Lower leg skin (tissue), 4 donors: Measurements from ENCODE around the gene FGFR2. TPM values are rescaled to one million over a fixed set of nuclear protein-coding genes. Genes with fewer than 3 reads are reported as not detected.

Source experiments
- DNase-seq, 2 donors: peaks; one replicate each; pipeline ENCODE4 v3.0.0-alpha.2; 2019; ENCODE audit warnings: low spot score in 2 of 2
- H3K4me3 ChIP-seq: fragments of 200-600 bp; sonication (generic); 2 replicates; pipeline ENCODE4 v1.5.1; 2017; ENCODE audit warnings: mild to moderate bottlenecking, low read depth; ENCODE audit not compliant: poor library complexity, severe bottlenecking
- CTCF ChIP-seq, 3 donors: fragments of 450-650 bp; IDR thresholded peaks; one replicate each; pipeline ENCODE4 v1.5.1; 2016; ENCODE audit warnings: antibody characterized with exemption in 3 of 3, mild to moderate bottlenecking in 3 of 3, moderate library complexity in 2 of 3
- POLR2A ChIP-seq, 2 donors: fragments of 450-650 bp; IDR thresholded peaks; one replicate each; pipeline ENCODE4 v1.6.1; 2016 to 2017; ENCODE audit warnings: antibody characterized with exemption in 2 of 2, mild to moderate bottlenecking in 1 of 2, moderate library complexity in 1 of 2
- WGBS, 2 donors: methylation state at CpG; one replicate each; pipeline ENCODE4 v1.1.5; 2018; 5-methylcytosine and 5-hydroxymethylcytosine counted together
- intact Hi-C: fragments of 100-400 bp; cut with DNase I; formaldehyde crosslinking; loops from one replicate; pipeline ENCODE4 v1.15.0; 2023; ENCODE audit warnings: low total_unique reads
- total RNA-seq, 4 donors: library from RNA; depleted of rRNA; stranded (reverse); fragments of >200 nt; gene quantifications; one replicate each; pipeline ENCODE4 v1.1.0, GENCODE V29; 2016

The FGFR2 gene
- total RNA-seq, 4 donors from 2014 or later: 123 to 179 (median 148) TPM

GRCh38 chr10:121596689-121597503, 1.3 kb downstream of the FGFR2 start:
- intact Hi-C loops: no loop called here
- no peak for TF ChIP-seq POLR2A (IDR thresholded peaks at IDR 0.05)
- no peak for TF ChIP-seq CTCF (IDR thresholded peaks at IDR 0.05)
- 3 to 5% methylated on average over 30 to 38 of the region's 54 CpGs for WGBS, 2 donors
- H3K4me3 ChIP-seq: peak overlapping the region; percentile 34
- peak in 1 of 2 donors; percentile 92 for DNase-seq

GRCh38 chr10:121595806-121596688, 2.2 kb downstream of the FGFR2 start:
- no peak for TF ChIP-seq POLR2A (IDR thresholded peaks at IDR 0.05)
- no peak for TF ChIP-seq CTCF (IDR thresholded peaks at IDR 0.05)
- intact Hi-C loops: no loop called here
- 27 to 34% methylated on average over 28 of the region's 28 CpGs for WGBS, 2 donors
- peak overlapping the region; percentile 34 for H3K4me3 ChIP-seq
- DNase-seq: peak in 1 of 2 donors; percentile 85

DNA sequence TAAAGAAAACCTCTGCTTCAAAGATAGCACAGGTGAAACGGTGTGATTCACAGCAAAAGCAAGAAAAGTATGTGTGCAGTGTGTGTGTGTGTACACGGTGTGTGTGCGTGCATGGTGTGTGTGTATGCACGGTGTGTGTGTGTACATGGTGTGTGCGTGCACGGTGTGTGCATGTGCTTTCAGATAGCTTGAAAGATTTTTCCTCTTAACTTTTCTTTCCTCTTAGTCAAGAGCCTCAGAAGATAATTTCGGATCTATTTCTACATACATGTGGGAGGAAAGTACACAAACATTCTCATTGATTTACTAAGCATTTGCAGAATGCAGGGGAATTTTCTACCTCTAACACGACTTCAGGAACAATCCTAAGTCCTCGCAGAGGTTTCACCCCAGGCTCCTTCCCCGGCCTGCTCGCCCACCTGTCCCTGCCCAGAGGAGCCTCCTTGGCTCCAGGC, 2.9 kb downstream of the FGFR2 start:
- TF ChIP-seq POLR2A (IDR thresholded peaks at IDR 0.05) (no peak), CTCF (IDR thresholded peaks at IDR 0.05) (no peak)
- intact Hi-C loops: no loop called here
- DNase-seq: peak in 1 of 2 donors; percentile 50
- no peak overlapping the region for H3K4me3 ChIP-seq
- WGBS, 2 donors: 35 to 36% methylated on average over 11 of the region's 11 CpGs

GRCh38 chr10:121594623-121595350, 3.5 kb downstream of the FGFR2 start:
- intact Hi-C loops: no loop called here
- peak in 1 of 2 donors; percentile 20 for DNase-seq
- 56 to 61% methylated on average over 5 of the region's 5 CpGs for WGBS, 2 donors

More at GRCh38 chr10:121594623-121595350, 3.5 kb downstream of the FGFR2 start:
- no peak for TF ChIP-seq CTCF (IDR thresholded peaks at IDR 0.05)
- TF ChIP-seq POLR2A (IDR thresholded peaks at IDR 0.05): no peak
- no peak overlapping the region for H3K4me3 ChIP-seq
